Spleen (tissue), 7 donors: ENCODE data around the gene PDE4D.

Source experiments
- POLR2A ChIP-seq, 3 donors: fragments of 450-650 bp; IDR thresholded peaks; one replicate each; pipeline ENCODE4 v1.5.1; 2017; ENCODE audit warnings: antibody characterized with exemption in 3 of 3, mild to moderate bottlenecking in 1 of 3
- POLR2AphosphoS5 ChIP-seq, 3 donors: sonication (generic); formaldehyde crosslinking; IDR thresholded peaks; one replicate each; pipeline ENCODE4 v1.5.1; 2017; ENCODE audit warnings: antibody characterized with exemption in 3 of 3
- TF ChIP-seq, protein P1 (sequence below), 11 experiments: fragments of 200-600 bp in 7 of 11; fragments of 450-650 bp in 4 of 11; sonication (generic) in 4 of 11; IDR thresholded peaks in 8 of 11; conservative IDR thresholded peaks in 3 of 11; 1 replicate in 7 of 11; 2 replicates in 4 of 11; pipeline versions ENCODE4 v1.4.0 to v1.8.0; 2016 to 2021; ENCODE audit warnings: antibody characterized with exemption in 11 of 11, inconsistent platforms in 4 of 11, mild to moderate bottlenecking in 1 of 11
- donor health status: DM: no; HTN: no; CAD: no; lungs with moderate emphysema.
- donor health status: DM: no; HTN: no; CAD: no.
- donor health status: DM: no; HTN: no; CAD: no.

DNA sequence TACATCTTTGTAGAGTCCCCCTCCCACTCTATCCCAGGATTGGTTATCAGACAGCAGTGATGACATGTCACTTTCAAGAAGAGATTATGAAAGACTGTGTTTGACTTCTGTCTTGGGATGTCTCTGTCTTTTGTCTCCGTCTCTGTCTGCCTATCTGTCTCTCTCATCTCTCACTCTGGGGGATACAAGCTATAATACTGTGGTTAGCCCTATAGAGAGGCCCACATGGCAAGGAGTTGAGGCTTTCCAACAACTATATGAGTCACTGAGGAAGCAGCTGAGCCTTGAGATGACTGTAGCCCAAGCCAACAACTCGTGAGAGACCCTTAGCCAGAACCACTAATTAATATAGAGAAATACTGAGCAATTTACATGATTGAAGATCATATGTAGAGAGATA is 284.8 kb downstream of the PDE4D start:
- TF ChIP-seq, protein P1, sequence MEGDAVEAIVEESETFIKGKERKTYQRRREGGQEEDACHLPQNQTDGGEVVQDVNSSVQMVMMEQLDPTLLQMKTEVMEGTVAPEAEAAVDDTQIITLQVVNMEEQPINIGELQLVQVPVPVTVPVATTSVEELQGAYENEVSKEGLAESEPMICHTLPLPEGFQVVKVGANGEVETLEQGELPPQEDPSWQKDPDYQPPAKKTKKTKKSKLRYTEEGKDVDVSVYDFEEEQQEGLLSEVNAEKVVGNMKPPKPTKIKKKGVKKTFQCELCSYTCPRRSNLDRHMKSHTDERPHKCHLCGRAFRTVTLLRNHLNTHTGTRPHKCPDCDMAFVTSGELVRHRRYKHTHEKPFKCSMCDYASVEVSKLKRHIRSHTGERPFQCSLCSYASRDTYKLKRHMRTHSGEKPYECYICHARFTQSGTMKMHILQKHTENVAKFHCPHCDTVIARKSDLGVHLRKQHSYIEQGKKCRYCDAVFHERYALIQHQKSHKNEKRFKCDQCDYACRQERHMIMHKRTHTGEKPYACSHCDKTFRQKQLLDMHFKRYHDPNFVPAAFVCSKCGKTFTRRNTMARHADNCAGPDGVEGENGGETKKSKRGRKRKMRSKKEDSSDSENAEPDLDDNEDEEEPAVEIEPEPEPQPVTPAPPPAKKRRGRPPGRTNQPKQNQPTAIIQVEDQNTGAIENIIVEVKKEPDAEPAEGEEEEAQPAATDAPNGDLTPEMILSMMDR (IDR thresholded peaks at IDR 0.05 in 8 of 11, conservative IDR thresholded peaks at IDR 0.05 in 3 of 11) = no peak
- TF ChIP-seq POLR2A (IDR thresholded peaks at IDR 0.05) = no peak
- TF ChIP-seq POLR2AphosphoS5 (IDR thresholded peaks at IDR 0.05) = no peak
